AG04450 (cell line): Measurements from ENCODE around the gene FGF1. TPM values are rescaled to one million over a fixed set of nuclear protein-coding genes. Genes with fewer than 3 reads are reported as not detected.

ENCODE experiments used
- CTCF ChIA-PET: fragments of 300-600, 350-600 bp; formaldehyde crosslinking; extraction: SDS; loops from one replicate; lab custom pipeline; 2022; ENCODE audit warnings: antibody characterized with exemption, inconsistent platforms; lab: Charles Lee
- POLR2A ChIA-PET: fragments of 350-600 bp; formaldehyde crosslinking; extraction: SDS; loops from one replicate; lab custom pipeline; 2021; ENCODE audit warnings: antibody characterized with exemption, inconsistent platforms; lab: Yijun Ruan, JAX
- DNase-seq: peaks from one replicate; pipeline ENCODE4 v3.0.0-alpha.2; 2011; ENCODE audit warnings: low read depth, low spot score
- H3K27ac ChIP-seq: one replicate; pipeline ENCODE4 v1.5.1; 2012; ENCODE audit warnings: low read depth, low read length, control low read depth
- H3K27me3 ChIP-seq: one replicate; pipeline ENCODE4 v1.6.0; 2012; ENCODE audit warnings: low read length; ENCODE audit not compliant: control insufficient read depth, insufficient read depth
- H3K4me3 ChIP-seq: 2 replicates; pipeline ENCODE4 v1.5.1; 2011; ENCODE audit warnings: mild to moderate bottlenecking, low read depth, low read length, control low read depth
- H3K9me3 ChIP-seq: 2 replicates; pipeline ENCODE4 v1.5.1; 2012; ENCODE audit warnings: low read length; ENCODE audit not compliant: control insufficient read depth, insufficient read depth
- CTCF ChIP-seq: IDR thresholded peaks from 2 replicates; pipeline ENCODE4 v1.5.1; 2011; ENCODE audit warnings: low read depth, low read length, control low read depth, inconsistent platforms
- polyA plus RNA-seq: library from polyadenylated mRNA; depleted of rRNA; stranded (reverse); fragments of >200 nt; gene quantifications from 2 replicates; pipeline ENCODE4 v1.2.3, GENCODE V29; 2011

Gene FGF1
- polyA plus RNA-seq, 1 experiment: 5.9 TPM

GRCh38 chr5:142690667-142691066 lies 4.8 kb upstream of the FGF1 start:
- no peak for DNase-seq
- ChIA-PET CTCF (interaction anchor here (3.4 kb wide), 1 partner anchor 35 kb away, joined by 21 read pairs; no protein-coding TSS in a partner anchor), POLR2A (no interaction called here)
- H3K27me3 ChIP-seq: no peaks in the 10 kb centered on the region
- no peak for TF ChIP-seq CTCF
- no peak overlapping the region for H3K4me3 ChIP-seq
- H3K9me3 ChIP-seq: no peaks in the 10 kb centered on the region
- H3K27ac ChIP-seq: no peak overlapping the region

- TF ChIP-seq CTCF: no peak
- no peak overlapping the region for H3K27ac ChIP-seq
- H3K4me3 ChIP-seq: no peak overlapping the region
- DNase-seq: no peak
- H3K9me3 ChIP-seq: no peaks in the 10 kb centered on the region
- ChIA-PET POLR2A (no interaction called here), CTCF (no interaction called here)
- no peaks in the 10 kb centered on the region for H3K27me3 ChIP-seq
Measured at GRCh38 chr5:142689081-142689480, 3.2 kb upstream of the FGF1 start.

GRCh38 chr5:142688281-142688989 lies 2.5 kb upstream of the FGF1 start:
- ChIA-PET CTCF (interaction anchor here (1.7 kb wide), 1 partner anchor 11 kb away, joined by 4 read pairs; no protein-coding TSS in a partner anchor), POLR2A (no interaction called here)
- H3K27ac ChIP-seq: no peak overlapping the region
- H3K4me3 ChIP-seq: no peak overlapping the region
- DNase-seq: no peak
- no peaks in the 10 kb centered on the region for H3K27me3 ChIP-seq
- no peaks in the 10 kb centered on the region for H3K9me3 ChIP-seq
- TF ChIP-seq CTCF: no peak

GRCh38 chr5:142686968-142687367 lies 1.1 kb upstream of the FGF1 start:
- Histone ChIP-seq H3K9me3 (no peaks in the 10 kb centered on the region), H3K27ac (no peak overlapping the region), H3K27me3 (no peaks in the 10 kb centered on the region), H3K4me3 (no peak overlapping the region)
- ChIA-PET POLR2A (no interaction called here), CTCF (interaction anchor here (1.7 to 4.1 kb wide), 2 partner anchors 12 to 32 kb away, joined by 4 to 36 read pairs; no protein-coding TSS in a partner anchor)
- DNase-seq: no peak
- TF ChIP-seq CTCF: no peak

GRCh38 chr5:142686210-142686734 lies 382 bp upstream of the FGF1 start:
- POLR2A ChIA-PET: interaction anchor here (0.6 to 0.7 kb wide), 3 partner anchors 134 to 351 kb away, joined by 5 to 9 read pairs (median 7); no protein-coding TSS in a partner anchor
- no peak for DNase-seq
- CTCF ChIA-PET: interaction anchor here (0.7 to 4.1 kb wide), 3 partner anchors 27 to 31 kb away, joined by 3 to 36 read pairs (median 9); no protein-coding TSS in a partner anchor
- TF ChIP-seq CTCF: no peak
- H3K9me3 ChIP-seq: no peaks in the 10 kb centered on the region
- no peaks in the 10 kb centered on the region for H3K27me3 ChIP-seq
- no peak overlapping the region for H3K27ac ChIP-seq
- no peak overlapping the region for H3K4me3 ChIP-seq
